HG03565 (cell line): Measurements from ENCODE around the gene NSG1.
"Not testable (repeated sequence)": the region's sequence is repeated elsewhere in the genome, so short reads cannot be mapped to it uniquely, and the experiment has no call there.

Experiments used
- ATAC-seq: cut with Tn5 transposase; IDR thresholded peaks from one replicate; pipeline ENCODE4 v1.9.1; 2021; ENCODE audit warnings: mild to moderate bottlenecking, moderate library complexity; ENCODE audit not compliant: unreplicated experiment

The NSG1 gene

DNA sequence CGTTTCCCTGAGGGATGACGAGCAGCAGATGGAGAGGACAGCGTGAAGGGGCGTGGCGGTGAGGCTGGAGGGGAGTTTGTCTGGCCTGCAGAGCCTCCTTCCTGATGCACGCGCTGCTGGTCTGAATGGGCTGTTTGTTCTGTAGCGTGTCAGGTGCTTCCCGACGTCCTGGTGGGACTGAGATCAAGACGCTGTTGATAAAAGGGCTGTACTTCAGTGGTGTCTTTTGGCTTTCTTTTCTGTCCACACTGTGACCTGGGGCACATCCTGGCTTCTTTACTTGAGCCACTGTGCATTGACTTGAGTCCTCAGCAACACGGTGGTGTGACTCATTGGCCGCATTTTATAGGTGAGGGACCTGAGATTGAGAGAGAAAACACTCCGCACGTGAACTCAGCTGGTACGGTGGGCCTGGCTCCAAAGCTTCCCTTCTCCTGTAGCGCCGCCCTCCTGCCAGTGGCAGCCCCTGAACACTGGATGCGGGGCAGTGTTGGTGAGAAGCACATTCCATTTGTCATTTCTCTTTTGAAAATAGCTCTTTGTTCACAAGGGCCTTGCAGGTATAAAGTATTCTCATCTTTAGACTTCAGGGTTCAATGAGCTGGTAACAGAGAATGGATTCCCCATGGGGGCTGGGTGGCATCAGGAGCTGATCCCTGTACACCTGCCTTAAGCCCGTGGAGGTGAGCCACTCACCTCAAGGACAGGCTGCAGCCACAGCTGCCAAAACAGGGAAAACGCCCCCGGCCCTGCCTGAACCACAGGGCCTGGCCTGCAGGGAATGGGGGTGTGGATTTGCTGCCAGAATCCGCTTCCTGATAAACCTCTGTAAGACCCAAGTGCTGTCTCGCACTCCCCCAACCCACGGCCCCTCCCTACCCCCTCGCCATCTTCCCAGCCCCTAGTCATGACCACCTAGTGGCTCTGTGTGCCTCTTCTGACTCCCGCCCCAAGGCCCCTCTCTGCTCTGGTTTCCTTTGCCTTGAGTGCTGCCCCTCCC is 29.2 kb downstream of the NSG1 start:
- no peak for ATAC-seq

- no peak for ATAC-seq
These were observed 30.1 kb downstream of the NSG1 start for GRCh38 chr4:4416981-4417380.

GRCh38 chr4:4417886-4418285 is 31.0 kb downstream of the NSG1 start:
- no peak for ATAC-seq

DNA sequence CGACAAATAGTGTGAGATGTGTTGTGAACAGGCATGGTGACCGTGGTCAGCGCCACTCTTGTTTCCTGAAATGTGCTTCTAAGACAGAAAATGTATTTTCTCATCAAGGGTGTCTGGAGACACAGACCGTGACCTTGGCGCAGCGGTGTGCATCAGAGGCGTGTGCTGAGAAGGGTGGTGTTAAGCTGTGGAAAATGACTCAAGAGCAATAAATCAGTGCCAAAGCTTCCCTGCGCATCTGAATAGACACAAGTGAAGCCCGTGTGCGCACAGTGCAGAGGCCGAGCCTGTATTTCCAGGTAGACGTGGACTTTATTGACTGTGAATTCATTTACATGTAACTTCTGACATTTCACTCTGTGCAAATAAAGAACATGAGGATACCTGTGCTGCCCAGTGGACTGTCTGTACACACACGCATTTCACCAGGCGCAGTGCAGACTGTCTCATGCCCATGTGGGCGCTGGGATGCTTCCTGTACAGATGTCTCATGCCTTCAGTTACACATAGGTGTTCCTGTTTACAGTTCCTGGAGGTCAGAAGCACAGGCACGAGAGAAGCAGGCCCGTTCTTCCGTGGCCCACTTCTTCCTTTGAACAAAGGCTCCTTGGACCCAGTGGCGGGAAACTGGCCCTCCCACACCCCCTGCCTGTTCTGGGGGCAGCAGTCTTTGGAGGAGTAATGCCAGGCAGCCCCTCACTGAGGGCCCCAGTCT is 31.9 kb downstream of the NSG1 start:
- ATAC-seq, result no peak

GRCh38 chr4:4419896-4420295 is 33.0 kb downstream of the NSG1 start:
- no peak for ATAC-seq

GRCh38 chr4:4420421-4420820 is 33.5 kb downstream of the NSG1 start:
- ATAC-seq, result no peak

- ATAC-seq, result no peak
These were observed 34.5 kb downstream of the NSG1 start for GRCh38 chr4:4421356-4421755.

DNA sequence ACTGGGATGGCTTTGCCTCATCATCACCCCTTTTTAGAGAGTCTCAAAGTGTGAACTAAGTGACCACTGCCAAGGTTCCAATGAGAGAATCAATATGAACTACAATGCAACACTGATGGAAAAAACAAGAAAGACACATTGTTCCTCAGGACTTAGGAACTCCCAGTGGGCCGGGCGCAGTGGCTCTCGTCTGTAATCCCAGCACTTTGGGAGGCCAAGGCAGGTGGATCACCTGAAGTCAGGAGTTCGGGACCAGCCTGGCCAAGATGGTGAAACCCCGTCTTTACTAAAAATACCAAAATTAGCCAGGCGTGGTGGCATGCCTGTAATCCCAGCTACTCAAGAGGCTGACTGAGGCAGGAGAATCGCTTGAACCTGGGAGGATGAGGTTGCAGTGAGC is 35.2 kb downstream of the NSG1 start:
- not testable (repeated sequence) for ATAC-seq

GRCh38 chr4:4422856-4423499 is 36.1 kb downstream of the NSG1 start:
- no peak for ATAC-seq

- no peak for ATAC-seq
These were observed 37.0 kb downstream of the NSG1 start for GRCh38 chr4:4423706-4424498.

GRCh38 chr4:4424499-4425115 is 37.7 kb downstream of the NSG1 start:
- ATAC-seq, result no peak

GRCh38 chr4:4425119-4425690 is 38.3 kb downstream of the NSG1 start:
- ATAC-seq, result no peak

- no peak for ATAC-seq
These were observed 38.8 kb downstream of the NSG1 start for GRCh38 chr4:4425696-4426095.

- no peak for ATAC-seq
These were observed 39.7 kb downstream of the NSG1 start for GRCh38 chr4:4426511-4427120.

DNA sequence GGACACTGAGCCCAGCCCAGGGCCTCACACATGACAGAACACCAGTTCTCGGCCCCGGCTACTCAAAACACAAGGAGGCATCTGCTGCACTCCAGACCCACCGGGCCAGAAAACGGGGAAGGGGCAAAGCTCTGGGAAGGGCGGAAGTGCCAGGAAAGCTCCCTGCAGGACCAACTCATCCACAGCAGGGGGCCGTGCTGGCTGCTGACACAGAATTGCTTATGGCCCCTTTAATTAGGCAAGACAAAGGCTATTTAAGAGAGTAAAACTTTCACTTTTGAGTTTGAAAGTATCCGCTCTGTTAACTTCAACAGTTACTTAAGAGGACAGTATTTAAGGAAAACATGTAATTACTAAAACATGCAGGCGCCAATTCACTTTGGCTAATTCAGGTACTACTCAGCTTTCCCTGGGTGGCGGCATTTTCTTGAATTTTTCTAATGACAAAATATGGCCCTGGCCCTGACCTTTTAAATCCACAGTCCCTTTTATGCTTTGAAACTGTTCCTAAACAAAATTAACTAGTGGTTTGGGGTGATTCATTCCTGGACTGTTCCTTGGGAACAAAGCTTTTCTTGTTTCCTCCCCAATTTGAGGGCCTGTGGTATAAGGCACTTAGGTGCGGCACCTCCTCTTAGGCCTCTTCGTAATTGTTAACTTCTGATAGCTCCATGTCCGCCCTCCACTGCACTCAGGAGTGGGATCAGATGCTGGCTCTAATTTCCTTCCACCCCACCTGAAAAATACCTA is 40.4 kb downstream of the NSG1 start:
- no peak for ATAC-seq

GRCh38 chr4:4427886-4428285 is 41.0 kb downstream of the NSG1 start:
- ATAC-seq, result no peak

DNA sequence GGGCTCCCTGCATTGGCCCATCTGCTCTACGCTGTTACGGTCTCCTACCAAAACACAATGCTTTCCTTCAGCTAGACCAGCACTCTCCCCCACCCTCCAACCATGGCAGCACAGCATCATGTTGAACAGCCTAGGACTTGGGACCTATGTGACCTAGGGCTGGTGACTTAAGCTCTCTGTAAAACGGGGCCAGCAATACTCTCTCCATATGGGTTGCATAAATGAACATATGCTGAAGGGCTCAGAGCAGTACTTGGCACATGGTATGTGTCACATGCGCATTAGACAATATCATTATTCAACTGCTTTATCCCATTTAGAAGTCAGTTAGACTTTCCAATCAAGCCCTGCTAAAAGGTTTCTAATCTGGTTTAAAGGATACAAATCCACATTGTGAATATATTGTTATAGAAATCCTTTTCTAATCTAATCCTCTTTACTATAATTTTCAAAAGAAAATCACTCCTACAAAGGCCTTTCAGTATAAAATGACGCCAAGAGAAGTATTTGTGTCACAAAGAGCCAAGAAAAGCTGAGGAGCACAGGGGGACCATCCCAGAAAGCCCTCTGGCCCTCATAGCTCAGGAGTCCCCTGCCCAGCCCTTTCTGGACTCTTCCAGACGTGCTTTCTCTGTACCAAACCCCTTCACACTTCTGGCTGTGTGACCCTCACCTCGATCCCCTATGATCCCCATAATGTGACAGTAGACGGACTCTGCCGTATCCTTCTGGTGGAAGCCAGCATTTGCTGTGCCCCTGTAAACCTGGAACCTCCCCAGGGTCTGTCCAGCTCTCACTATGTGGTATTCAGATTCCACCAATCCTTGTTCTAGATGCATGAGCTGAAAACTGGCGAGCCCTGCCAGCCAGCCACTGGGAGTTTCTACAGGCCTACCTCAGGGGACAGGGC is 42.3 kb downstream of the NSG1 start:
- no peak for ATAC-seq
